GM13977 (cell line): Measurements from ENCODE around the gene RALB.

Experiments
- DNase-seq: peaks from one replicate; pipeline ENCODE4 v3.0.0; 2012; ENCODE audit warnings: low spot score
- CTCF ChIP-seq: IDR thresholded peaks from 2 replicates; pipeline ENCODE4 v1.5.1; 2012; ENCODE audit warnings: mild to moderate bottlenecking, control low read depth; ENCODE audit not compliant: insufficient read depth; ENCODE audit errors: extremely low read depth, missing control alignments
- in situ Hi-C: fragments of 300-500 bp; cut with MboI; formaldehyde crosslinking; loops from one replicate; pipeline ENCODE4 v1.12.0; 2022; ENCODE audit warnings: low sequenced_read_pairs, low pct_unique_long_range_greater_than_20kb, mixed read lengths, inconsistent platforms; ENCODE audit not compliant: unreplicated experiment

Gene RALB

GRCh38 chr2:120285056-120285455 lies 32.4 kb downstream of the RALB start:
- in situ Hi-C loops: no loop called here
- no peak for TF ChIP-seq CTCF
- DNase-seq: no peak

GRCh38 chr2:120287183-120288015 lies 34.7 kb downstream of the RALB start:
- DNase-seq: peak; percentile 73
- no peak for TF ChIP-seq CTCF
- in situ Hi-C loops: no loop called here

GRCh38 chr2:120288016-120288373 lies 35.3 kb downstream of the RALB start:
- TF ChIP-seq CTCF: no peak
- in situ Hi-C loops: no loop called here
- no peak for DNase-seq

- in situ Hi-C loops: no loop called here
- DNase-seq: no peak
- TF ChIP-seq CTCF: no peak
These were observed 36.7 kb downstream of the RALB start for GRCh38 chr2:120289221-120289906.

GRCh38 chr2:120290737-120291136 lies 38.1 kb downstream of the RALB start:
- in situ Hi-C loops: no loop called here
- TF ChIP-seq CTCF: no peak

GRCh38 chr2:120291401-120292311 lies 39.0 kb downstream of the RALB start:
- TF ChIP-seq CTCF: no peak
- in situ Hi-C loops: no loop called here
- no peak for DNase-seq

More at GRCh38 chr2:120290737-120291136, 38.1 kb downstream of the RALB start:
- DNase-seq: no peak
